HCT116 (cell line): ENCODE measurements around the gene EMP1. TPM values are rescaled to one million over a fixed set of nuclear protein-coding genes. Genes with fewer than 3 reads are reported as not detected.

Source experiments
- ATAC-seq: fragments of 200-7000 bp; cut with Tn5 transposase; 2 replicates; pipeline ENCODE4 v1.9.1; 2020; ENCODE audit warnings: mild to moderate bottlenecking, moderate library complexity
- BruUV-seq: library from RNA; stranded (reverse); fragments of 400-500 nt; replicated peaks from 2 replicates; lab custom pipeline; 2021; lab: Mats Ljungman, UMichigan
- CTCF ChIA-PET: fragments of 300-600 bp; sonication (Branson Sonifier 250); formaldehyde crosslinking; loops from one replicate; lab custom pipeline; 2021; ENCODE audit warnings: antibody characterized with exemption; lab: Charles Lee
- POLR2A ChIA-PET: fragments of 300-600, 350-600 bp; sonication (Branson Sonifier 250); formaldehyde crosslinking; loops from one replicate; lab custom pipeline; 2021; ENCODE audit warnings: antibody characterized with exemption; lab: Charles Lee
- RAD21 ChIA-PET, 2 experiments: fragments of 300-600 bp; sonication (Branson Sonifier 250); formaldehyde crosslinking; loops; one replicate each; lab custom pipeline; 2023; ENCODE audit warnings: low total read pairs in 2 of 2; ENCODE audit not compliant: uncharacterized antibody in 2 of 2, unreplicated experiment in 2 of 2, low non-redundant PET in 1 of 2; lab: Charles Lee
- DNase-seq: peaks from one replicate; pipeline ENCODE4 v3.0.0-alpha.2; 2010; ENCODE audit warnings: low read depth, low spot score
- H2AFZ ChIP-seq: fragments of 200-600 bp; shearing (Covaris generic), sonication (generic); 2 replicates; pipeline ENCODE4 v1.6.1; 2017; ENCODE audit warnings: low read depth, mixed run types, mixed read lengths, antibody characterized with exemption, low read length; ENCODE audit not compliant: poor library complexity, severe bottlenecking
- H3K27ac ChIP-seq: 2 replicates; pipeline ENCODE4 v1.5.1; 2012; ENCODE audit warnings: low read depth, low read length
- H3K27me3 ChIP-seq: fragments of 200-600 bp; sonication (generic); 2 replicates; pipeline ENCODE4 v1.6.1; 2016; ENCODE audit warnings: mixed run types, low read length, mixed read lengths; ENCODE audit not compliant: insufficient read depth
- H3K36me3 ChIP-seq, 2 experiments: fragments of 200-500 bp in 1 of 2; fragments of 200-600 bp in 1 of 2; sonication (Bioruptor generic) in 1 of 2; sonication (generic) in 1 of 2; 2 replicates each; pipeline versions ENCODE4 v1.5.1 to v1.6.1; 2014 to 2016; ENCODE audit warnings: low read length in 2 of 2, inconsistent platforms in 1 of 2, mixed read lengths in 1 of 2, mixed run types in 1 of 2; ENCODE audit not compliant: insufficient read depth in 2 of 2, control insufficient read depth in 1 of 2
- H3K4me1 ChIP-seq, 2 experiments: fragments of 200-600 bp in 1 of 2; sonication (generic) in 1 of 2; 2 replicates each; pipeline versions ENCODE4 v1.5.1 to v1.6.1; 2012 to 2017; ENCODE audit warnings: low read length in 2 of 2, inconsistent platforms in 1 of 2, mild to moderate bottlenecking in 1 of 2, mixed read lengths in 1 of 2, mixed run types in 1 of 2, moderate library complexity in 1 of 2; ENCODE audit not compliant: insufficient read depth in 2 of 2, control insufficient read depth in 1 of 2
- H3K4me2 ChIP-seq: fragments of 200-600 bp; sonication (generic); 2 replicates; pipeline ENCODE4 v1.6.1; 2017; ENCODE audit warnings: mixed run types, low read length, mixed read lengths
- H3K4me3 ChIP-seq, 2 experiments: fragments of 200-600 bp in 1 of 2; sonication (generic) in 1 of 2; replicated peaks in 1 of 2; 2 replicates each; pipeline ENCODE4 v1.5.1; 2011 to 2016; ENCODE audit warnings: low read length in 2 of 2, control low read depth in 1 of 2, low read depth in 1 of 2, mild to moderate bottlenecking in 1 of 2, mixed read lengths in 1 of 2, mixed run types in 1 of 2
- H3K79me2 ChIP-seq: fragments of 200-600 bp; sonication (generic); 2 replicates; pipeline ENCODE4 v1.6.1; 2017; ENCODE audit warnings: mild to moderate bottlenecking, mixed run types, low read length, moderate library complexity, mixed read lengths; ENCODE audit not compliant: insufficient read depth
- H3K9ac ChIP-seq: fragments of 200-600 bp; sonication (generic); 2 replicates; pipeline ENCODE4 v1.6.1; 2016; ENCODE audit warnings: low read length, mixed read lengths
- H3K9me2 ChIP-seq: fragments of 200-600 bp; sonication (generic), shearing (Covaris generic); 2 replicates; pipeline ENCODE4 v1.6.1; 2017; ENCODE audit warnings: mixed run types, mild to moderate bottlenecking, moderate library complexity; ENCODE audit not compliant: insufficient read depth
- H3K9me3 ChIP-seq, 2 experiments: fragments of 200-500 bp in 1 of 2; fragments of 200-600 bp in 1 of 2; sonication (Bioruptor generic) in 1 of 2; sonication (generic) in 1 of 2; 2 replicates each; pipeline ENCODE4 v1.6.1; 2014 to 2017; ENCODE audit warnings: low read length in 2 of 2, mixed read lengths in 2 of 2, inconsistent platforms in 1 of 2, low read depth in 1 of 2, mild to moderate bottlenecking in 1 of 2, mixed run types in 1 of 2, moderate library complexity in 1 of 2; ENCODE audit not compliant: control insufficient read depth in 1 of 2, insufficient read depth in 1 of 2
- H4K20me1 ChIP-seq: fragments of 200-600 bp; sonication (generic), shearing (Covaris generic); 2 replicates; pipeline ENCODE4 v1.6.1; 2017; ENCODE audit warnings: mixed run types, mild to moderate bottlenecking, moderate library complexity; ENCODE audit not compliant: insufficient read depth
- CBX3 ChIP-seq: IDR thresholded peaks from 2 replicates; pipeline ENCODE4 v1.6.1; 2012; ENCODE audit warnings: low read depth
- EGR1 ChIP-seq: IDR thresholded peaks from 2 replicates; pipeline ENCODE4 v1.6.1; 2012; ENCODE audit warnings: low read depth
- ELF1 ChIP-seq: IDR thresholded peaks from 2 replicates; pipeline ENCODE4 v1.6.1; 2012; ENCODE audit warnings: low read depth, borderline replicate concordance
- FOSL1 ChIP-seq: IDR thresholded peaks from 2 replicates; pipeline ENCODE4 v1.6.1; 2012; ENCODE audit warnings: low read depth
- JUND ChIP-seq: IDR thresholded peaks from 2 replicates; pipeline ENCODE4 v1.6.1; 2012
- RAD21 ChIP-seq: IDR thresholded peaks from 2 replicates; pipeline ENCODE4 v1.6.1; 2012; ENCODE audit warnings: low read depth, mild to moderate bottlenecking
- SIN3A ChIP-seq: IDR thresholded peaks from 2 replicates; pipeline ENCODE4 v1.6.1; 2012; ENCODE audit warnings: low read depth
- SRF ChIP-seq: IDR thresholded peaks from 2 replicates; pipeline ENCODE4 v1.6.1; 2012; ENCODE audit warnings: low read depth
- YY1 ChIP-seq: IDR thresholded peaks from 2 replicates; pipeline ENCODE4 v1.6.1; 2011; ENCODE audit warnings: low read length, low read depth, moderate library complexity, mild to moderate bottlenecking; ENCODE audit not compliant: insufficient replicate concordance; ENCODE audit errors: extremely low read depth
- intact Hi-C: fragments of 100-400 bp; cut with micrococcal nuclease; formaldehyde crosslinking; loops from 2 replicates; pipeline ENCODE4 v1.10.0; 2022
- total RNA-seq: library from RNA; stranded (reverse); gene quantifications from one replicate; pipeline ENCODE4 v1.2.1, GENCODE V29; 2021; ENCODE audit not compliant: unreplicated experiment
- TF ChIP-seq, protein P1 (sequence below): IDR thresholded peaks from 2 replicates; pipeline ENCODE4 v1.6.1; 2012
- TF ChIP-seq, protein P2 (sequence below), 3 experiments: fragments of 200-600 bp in 1 of 3; sonication (generic) in 1 of 3; IDR thresholded peaks in 2 of 3; conservative IDR thresholded peaks in 1 of 3; 2 replicates each; pipeline ENCODE4 v1.5.1; 2012 to 2017; ENCODE audit warnings: low read depth in 2 of 3, low read length in 2 of 3, antibody characterized with exemption in 1 of 3, borderline replicate concordance in 1 of 3, control low read depth in 1 of 3, mild to moderate bottlenecking in 1 of 3, mixed read lengths in 1 of 3, mixed run types in 1 of 3, moderate library complexity in 1 of 3; ENCODE audit not compliant: insufficient read depth in 1 of 3

EMP1 gene
- total RNA-seq, 1 experiment from 2014 or later, result 110 TPM

- TF ChIP-seq SRF, result no peak
- TF ChIP-seq, all 23 proteins: peak for 0
Measured at GRCh38 chr12:13248964-13249363, 52.4 kb downstream of the EMP1 start (continued).

GRCh38 chr12:13250416-13250815 is 53.9 kb downstream of the EMP1 start:
- Histone ChIP-seq H3K79me2 (no peaks in the 10 kb centered on the region), H3K9me3 (no peaks in the 10 kb centered on the region), H3K4me2 (peak overlapping the region; percentile 43), H3K27me3 (no peaks in the 10 kb centered on the region), H4K20me1 (no peaks in the 10 kb centered on the region), H3K27ac (no peak overlapping the region), H2AFZ (no peak overlapping the region), H3K4me1 (peaks cover 0 to 21% of the 10 kb centered on the region in 2 experiments; a peak in 3 of 4 replicates), H3K36me3 (no peaks in the 10 kb centered on the region), H3K4me3 (no peak overlapping the region), H3K9ac (no peak overlapping the region), H3K9me2 (no peaks in the 10 kb centered on the region)
- DNase-seq (peak; percentile 18), ATAC-seq (peak; percentile 80)
- ChIA-PET POLR2A (no interaction called here), CTCF (no interaction called here), RAD21 (interaction anchor here in 1 of 2 experiments (0.6 kb wide), 1 partner anchor 915 kb away, joined by 3 read pairs; no protein-coding TSS in a partner anchor)
- TF ChIP-seq EGR1 (no peak), FOSL1 (0 out of 2 replicates have a peak, but pooled peaks have one; percentile 32), JUND (peak; percentile 44; the same call in 1 of the 2 replicates)
- BruUV-seq, result no TSS peak
- intact Hi-C loops, result no loop called here

- DNase-seq, result no peak
- H3K9me3 ChIP-seq, result no peaks in the 10 kb centered on the region
- H4K20me1 ChIP-seq, result no peaks in the 10 kb centered on the region
- ChIA-PET POLR2A (no interaction called here), RAD21 (no interaction called here), CTCF (no interaction called here)
- H3K36me3 ChIP-seq, result no peaks in the 10 kb centered on the region
- H3K9ac ChIP-seq, result no peak overlapping the region
- no peaks in the 10 kb centered on the region for H3K27me3 ChIP-seq
- no peak overlapping the region for H2AFZ ChIP-seq
- no peak overlapping the region for H3K4me2 ChIP-seq
- H3K4me1 ChIP-seq, result peaks cover 0 to 31% of the 10 kb centered on the region in 2 experiments; a peak in 3 of 4 replicates
- no peaks in the 10 kb centered on the region for H3K9me2 ChIP-seq
- BruUV-seq, result no TSS peak
- TF ChIP-seq, protein P1, sequence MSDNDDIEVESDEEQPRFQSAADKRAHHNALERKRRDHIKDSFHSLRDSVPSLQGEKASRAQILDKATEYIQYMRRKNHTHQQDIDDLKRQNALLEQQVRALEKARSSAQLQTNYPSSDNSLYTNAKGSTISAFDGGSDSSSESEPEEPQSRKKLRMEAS, result no peak
- TF ChIP-seq YY1, result no peak
- no peak for TF ChIP-seq FOSL1
- no peak for TF ChIP-seq SIN3A
- no peak for TF ChIP-seq ELF1
- TF ChIP-seq, protein P2, sequence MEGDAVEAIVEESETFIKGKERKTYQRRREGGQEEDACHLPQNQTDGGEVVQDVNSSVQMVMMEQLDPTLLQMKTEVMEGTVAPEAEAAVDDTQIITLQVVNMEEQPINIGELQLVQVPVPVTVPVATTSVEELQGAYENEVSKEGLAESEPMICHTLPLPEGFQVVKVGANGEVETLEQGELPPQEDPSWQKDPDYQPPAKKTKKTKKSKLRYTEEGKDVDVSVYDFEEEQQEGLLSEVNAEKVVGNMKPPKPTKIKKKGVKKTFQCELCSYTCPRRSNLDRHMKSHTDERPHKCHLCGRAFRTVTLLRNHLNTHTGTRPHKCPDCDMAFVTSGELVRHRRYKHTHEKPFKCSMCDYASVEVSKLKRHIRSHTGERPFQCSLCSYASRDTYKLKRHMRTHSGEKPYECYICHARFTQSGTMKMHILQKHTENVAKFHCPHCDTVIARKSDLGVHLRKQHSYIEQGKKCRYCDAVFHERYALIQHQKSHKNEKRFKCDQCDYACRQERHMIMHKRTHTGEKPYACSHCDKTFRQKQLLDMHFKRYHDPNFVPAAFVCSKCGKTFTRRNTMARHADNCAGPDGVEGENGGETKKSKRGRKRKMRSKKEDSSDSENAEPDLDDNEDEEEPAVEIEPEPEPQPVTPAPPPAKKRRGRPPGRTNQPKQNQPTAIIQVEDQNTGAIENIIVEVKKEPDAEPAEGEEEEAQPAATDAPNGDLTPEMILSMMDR (IDR thresholded peaks at IDR 0.05 in 2 of 3, conservative IDR thresholded peaks at IDR 0.05 in 1 of 3; ENCODE audit: borderline replicate concordance in 1 of 3, insufficient read depth in 1 of 3, low read depth in 2 of 3, low read length in 2 of 3), result no peak
- no peak for TF ChIP-seq RAD21
- TF ChIP-seq CBX3, result no peak
- no peak overlapping the region for H3K4me3 ChIP-seq
- H3K27ac ChIP-seq, result no peak overlapping the region
- ATAC-seq, result no peak
- intact Hi-C loops, result no loop called here
- no peaks in the 10 kb centered on the region for H3K79me2 ChIP-seq
Measured at GRCh38 chr12:13251521-13251920, 55.0 kb downstream of the EMP1 start.
